Thyroid gland (tissue), 4 donors: ENCODE measurements around the gene AKT2.

Source experiments
- POLR2A ChIP-seq, 2 donors: fragments of 450-650 bp; IDR thresholded peaks; one replicate each; pipeline ENCODE4 v1.6.1; 2017; ENCODE audit warnings: antibody characterized with exemption in 2 of 2, mild to moderate bottlenecking in 2 of 2, moderate library complexity in 1 of 2
- TF ChIP-seq, protein P1 (sequence below), 6 experiments: fragments of 200-600 bp in 3 of 6; fragments of 450-650 bp in 3 of 6; sonication (generic) in 3 of 6; IDR thresholded peaks; one replicate each; pipeline ENCODE4 v1.5.1; 2016 to 2019; ENCODE audit warnings: antibody characterized with exemption in 6 of 6, mild to moderate bottlenecking in 2 of 6, inconsistent platforms in 1 of 6, moderate library complexity in 1 of 6

DNA sequence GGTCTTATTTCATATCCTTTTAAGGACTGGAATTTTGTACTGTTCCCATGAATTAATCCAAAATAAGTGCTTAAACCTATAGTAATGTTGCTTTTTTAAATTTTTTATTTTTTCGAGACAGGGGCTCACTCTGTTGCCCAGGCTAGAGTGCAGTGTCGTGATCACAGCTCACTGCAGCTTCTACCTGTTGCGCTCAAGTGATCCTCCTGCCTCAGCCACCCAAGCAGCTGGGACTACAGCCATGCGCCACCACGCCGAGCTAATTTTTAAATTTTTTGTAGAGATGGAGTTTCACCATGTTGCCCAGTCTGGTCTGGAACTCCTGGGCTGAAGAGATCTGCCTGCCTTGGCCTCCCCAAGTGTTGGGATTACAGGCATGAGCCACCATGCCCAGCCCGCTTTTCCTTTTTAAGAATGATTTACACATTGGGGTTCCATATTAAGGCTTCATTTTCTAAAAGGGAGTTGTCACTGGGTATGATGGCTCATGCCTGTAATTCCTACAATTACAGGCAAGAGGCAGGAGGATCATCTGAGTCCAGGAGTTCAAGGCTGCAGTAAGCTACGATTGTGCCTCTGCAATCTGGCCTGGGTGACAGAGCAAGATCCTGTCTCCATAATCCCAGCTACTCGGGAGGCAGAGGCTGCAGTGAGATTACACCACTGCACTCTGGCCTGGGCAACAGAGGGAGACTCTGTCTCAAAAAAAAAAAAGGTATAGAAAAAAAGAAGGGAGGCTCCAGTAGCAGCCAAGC, 28.3 kb upstream of the AKT2 start:
- TF ChIP-seq, protein P1, sequence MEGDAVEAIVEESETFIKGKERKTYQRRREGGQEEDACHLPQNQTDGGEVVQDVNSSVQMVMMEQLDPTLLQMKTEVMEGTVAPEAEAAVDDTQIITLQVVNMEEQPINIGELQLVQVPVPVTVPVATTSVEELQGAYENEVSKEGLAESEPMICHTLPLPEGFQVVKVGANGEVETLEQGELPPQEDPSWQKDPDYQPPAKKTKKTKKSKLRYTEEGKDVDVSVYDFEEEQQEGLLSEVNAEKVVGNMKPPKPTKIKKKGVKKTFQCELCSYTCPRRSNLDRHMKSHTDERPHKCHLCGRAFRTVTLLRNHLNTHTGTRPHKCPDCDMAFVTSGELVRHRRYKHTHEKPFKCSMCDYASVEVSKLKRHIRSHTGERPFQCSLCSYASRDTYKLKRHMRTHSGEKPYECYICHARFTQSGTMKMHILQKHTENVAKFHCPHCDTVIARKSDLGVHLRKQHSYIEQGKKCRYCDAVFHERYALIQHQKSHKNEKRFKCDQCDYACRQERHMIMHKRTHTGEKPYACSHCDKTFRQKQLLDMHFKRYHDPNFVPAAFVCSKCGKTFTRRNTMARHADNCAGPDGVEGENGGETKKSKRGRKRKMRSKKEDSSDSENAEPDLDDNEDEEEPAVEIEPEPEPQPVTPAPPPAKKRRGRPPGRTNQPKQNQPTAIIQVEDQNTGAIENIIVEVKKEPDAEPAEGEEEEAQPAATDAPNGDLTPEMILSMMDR (IDR thresholded peaks at IDR 0.05) = no peak
- TF ChIP-seq POLR2A (IDR thresholded peaks at IDR 0.05) = no peak
